Tibial artery (tissue), 4 donors: ENCODE measurements around the gene GFOD1.

Experiments
- DNase-seq, 2 donors: peaks; one replicate each; pipeline ENCODE4 v3.0.0-alpha.2; 2019
- H3K27ac ChIP-seq, 2 donors: fragments of 200-600 bp; sonication (generic) in 1 of 2; 1 replicate in 1 of 2; 2 replicates in 1 of 2; pipeline ENCODE4 v1.5.1; 2018 to 2019; ENCODE audit warnings: mild to moderate bottlenecking in 1 of 2
- H3K27me3 ChIP-seq, 2 donors: fragments of 200-600 bp; sonication (generic) in 1 of 2; one replicate each; pipeline versions ENCODE4 v1.5.1 to v1.6.0; 2016 to 2019
- H3K36me3 ChIP-seq, 3 donors: fragments of 200-600 bp; sonication (generic) in 2 of 3; one replicate each; pipeline ENCODE4 v1.5.1; 2016 to 2019; ENCODE audit warnings: mild to moderate bottlenecking in 2 of 3
- H3K4me1 ChIP-seq, 4 donors: fragments of 200-600 bp; sonication (generic) in 2 of 4; 1 replicate in 3 of 4; 2 replicates in 1 of 4; pipeline ENCODE4 v1.5.1; 2016 to 2019
- H3K4me3 ChIP-seq, 2 donors: fragments of 200-600 bp; sonication (generic) in 1 of 2; 1 replicate in 1 of 2; 2 replicates in 1 of 2; pipeline ENCODE4 v1.5.1; 2018 to 2019; ENCODE audit warnings: mild to moderate bottlenecking in 2 of 2
- H3K9me3 ChIP-seq, 3 donors: fragments of 200-600 bp; sonication (generic) in 1 of 3; one replicate each; pipeline ENCODE4 v1.5.1; 2016 to 2019
- CTCF ChIP-seq, 2 experiments: fragments of 200-600 bp in 1 of 2; fragments of 450-650 bp in 1 of 2; IDR thresholded peaks; one replicate each; pipeline ENCODE4 v1.5.1; 2017 to 2019; ENCODE audit warnings: antibody characterized with exemption in 2 of 2, mild to moderate bottlenecking in 1 of 2, moderate library complexity in 1 of 2
- intact Hi-C: fragments of 100-400 bp; cut with DNase I; formaldehyde crosslinking; loops from one replicate; pipeline ENCODE4 v1.15.0; 2023; ENCODE audit warnings: low total_unique reads

GFOD1 gene

GRCh38 chr6:13360671-13361540 is 126.5 kb downstream of the GFOD1 start:
- Histone ChIP-seq H3K36me3 (peaks cover 13 to 21% (median 17%) of the 10 kb centered on the region in 3 donors), H3K9me3 (no peaks in the 10 kb centered on the region), H3K4me1 (peaks cover 0 to 5% (median under 1%) of the 10 kb centered on the region in 4 donors), H3K27me3 (no peaks in the 10 kb centered on the region), H3K4me3 (no peak overlapping the region), H3K27ac (no peak overlapping the region)
- no peak for DNase-seq
- no peak for TF ChIP-seq CTCF (IDR thresholded peaks at IDR 0.05)
- intact Hi-C loops = no loop called here

- DNase-seq = no peak
- H3K4me1 ChIP-seq = peaks cover 0 to 21% (median 8%) of the 10 kb centered on the region in 4 donors
- no peak overlapping the region for H3K27ac ChIP-seq
- intact Hi-C loops = no loop called here
- no peak overlapping the region for H3K4me3 ChIP-seq
- H3K36me3 ChIP-seq = peaks cover under 1 to 8% (median 2%) of the 10 kb centered on the region in 3 donors
- TF ChIP-seq CTCF (IDR thresholded peaks at IDR 0.05) = no peak
- no peaks in the 10 kb centered on the region for H3K9me3 ChIP-seq
- H3K27me3 ChIP-seq = no peaks in the 10 kb centered on the region
Observed at GRCh38 chr6:13359287-13359686, 128.1 kb downstream of the GFOD1 start.

- Histone ChIP-seq H3K27me3 (no peaks in the 10 kb centered on the region), H3K27ac (no peak overlapping the region), H3K4me3 (no peak overlapping the region), H3K4me1 (peaks cover 0 to 23% (median 8%) of the 10 kb centered on the region in 4 donors), H3K9me3 (no peaks in the 10 kb centered on the region), H3K36me3 (peaks cover 0 to 5% (median 0%) of the 10 kb centered on the region in 3 donors)
- DNase-seq = no peak
- intact Hi-C loops = no loop called here
- no peak for TF ChIP-seq CTCF (IDR thresholded peaks at IDR 0.05)
Observed at GRCh38 chr6:13358511-13358910, 128.9 kb downstream of the GFOD1 start.

- H3K27ac ChIP-seq = no peak overlapping the region
- intact Hi-C loops = no loop called here
- no peak for DNase-seq
- H3K27me3 ChIP-seq = no peaks in the 10 kb centered on the region
- H3K4me3 ChIP-seq = no peak overlapping the region
- H3K36me3 ChIP-seq = peaks cover 0 to 5% (median 0%) of the 10 kb centered on the region in 3 donors
- H3K9me3 ChIP-seq = no peaks in the 10 kb centered on the region
- TF ChIP-seq CTCF (IDR thresholded peaks at IDR 0.05) = no peak
- peaks cover 0 to 23% (median 8%) of the 10 kb centered on the region in 4 donors for H3K4me1 ChIP-seq
Observed at GRCh38 chr6:13357551-13358075, 129.8 kb downstream of the GFOD1 start.

GRCh38 chr6:13355999-13356785 is 131.2 kb downstream of the GFOD1 start:
- peaks cover 0 to 5% (median 0%) of the 10 kb centered on the region in 3 donors for H3K36me3 ChIP-seq
- no peaks in the 10 kb centered on the region for H3K9me3 ChIP-seq
- no peak overlapping the region for H3K4me3 ChIP-seq
- H3K27ac ChIP-seq = no peak overlapping the region
- TF ChIP-seq CTCF (IDR thresholded peaks at IDR 0.05) = no peak
- no peak for DNase-seq
- H3K4me1 ChIP-seq = peaks cover 0 to 23% (median 8%) of the 10 kb centered on the region in 4 donors
- intact Hi-C loops = no loop called here
- H3K27me3 ChIP-seq = no peaks in the 10 kb centered on the region
